ENCODE results near the gene TXNDC8.

Gene TXNDC8

GRCh38 chr9:110293248-110293647, 44.4 kb downstream of the TXNDC8 start:
- H3K4me3 ChIP-seq (ENCODE audit: low read length, poor library complexity, severe bottlenecking) = no peak overlapping the region
- no peaks in the 10 kb centered on the region for H3K9me2 ChIP-seq (replicated peaks; ENCODE audit: low read depth, low read length)
- TF ChIP-seq EZH2phosphoT487 (IDR thresholded peaks at IDR 0.05; ENCODE audit: borderline replicate concordance) = no peak
- TF ChIP-seq CTCF (conservative IDR thresholded peaks at IDR 0.05; ENCODE audit: low read length) = no peak
- H3K36me3 ChIP-seq (ENCODE audit: insufficient read depth, low read length) = no peaks in the 10 kb centered on the region
- no peak overlapping the region for H2AFZ ChIP-seq (ENCODE audit: low read length)
- H3K4me2 ChIP-seq (ENCODE audit: low read depth, low read length, poor library complexity, severe bottlenecking) = no peak overlapping the region
- H3K4me1 ChIP-seq (ENCODE audit: insufficient read depth, low read length, poor library complexity, severe bottlenecking) = no peaks in the 10 kb centered on the region
- H3K79me2 ChIP-seq (ENCODE audit: insufficient read depth, low read length) = no peaks in the 10 kb centered on the region
- H3K9me3 ChIP-seq (ENCODE audit: insufficient read depth, low read depth, low read length) = no peaks in the 10 kb centered on the region
- no peak overlapping the region for H3K9ac ChIP-seq (ENCODE audit: low read depth, low read length, poor library complexity, severe bottlenecking)
- H3K27me3 ChIP-seq (ENCODE audit: insufficient read depth, low read length, poor library complexity, severe bottlenecking) = no peaks in the 10 kb centered on the region
- no peaks in the 10 kb centered on the region for H3F3A ChIP-seq (ENCODE audit: low read depth)
- no peaks in the 10 kb centered on the region for H4K20me1 ChIP-seq (ENCODE audit: insufficient read depth, low read length, poor library complexity, severe bottlenecking)

GRCh38 chr9:110291921-110292557, 45.6 kb downstream of the TXNDC8 start:
- Histone ChIP-seq H3K4me1 (ENCODE audit: insufficient read depth, low read length, poor library complexity, severe bottlenecking) (no peaks in the 10 kb centered on the region), H3K27me3 (ENCODE audit: insufficient read depth, low read length, poor library complexity, severe bottlenecking) (no peaks in the 10 kb centered on the region), H3K36me3 (ENCODE audit: insufficient read depth, low read length) (no peaks in the 10 kb centered on the region), H3K9me3 (ENCODE audit: insufficient read depth, low read depth, low read length) (no peaks in the 10 kb centered on the region), H3K9me2 (replicated peaks; ENCODE audit: low read depth, low read length) (no peaks in the 10 kb centered on the region), H3K9ac (ENCODE audit: low read depth, low read length, poor library complexity, severe bottlenecking) (no peak overlapping the region), H4K20me1 (ENCODE audit: insufficient read depth, low read length, poor library complexity, severe bottlenecking) (no peaks in the 10 kb centered on the region), H2AFZ (ENCODE audit: low read length) (no peak overlapping the region), H3K4me2 (ENCODE audit: low read depth, low read length, poor library complexity, severe bottlenecking) (no peak overlapping the region), H3K79me2 (ENCODE audit: insufficient read depth, low read length) (no peaks in the 10 kb centered on the region), H3K4me3 (ENCODE audit: low read length, poor library complexity, severe bottlenecking) (no peak overlapping the region), H3F3A (ENCODE audit: low read depth) (no peaks in the 10 kb centered on the region)
- TF ChIP-seq EZH2phosphoT487 (IDR thresholded peaks at IDR 0.05; ENCODE audit: borderline replicate concordance) (no peak), CTCF (conservative IDR thresholded peaks at IDR 0.05; ENCODE audit: low read length) (no peak)

- H2AFZ ChIP-seq (ENCODE audit: low read length) = no peak overlapping the region
- no peak overlapping the region for H3K4me3 ChIP-seq (ENCODE audit: low read length, poor library complexity, severe bottlenecking)
- H3K4me1 ChIP-seq (ENCODE audit: insufficient read depth, low read length, poor library complexity, severe bottlenecking) = no peaks in the 10 kb centered on the region
- H3K36me3 ChIP-seq (ENCODE audit: insufficient read depth, low read length) = no peaks in the 10 kb centered on the region
- TF ChIP-seq CTCF (conservative IDR thresholded peaks at IDR 0.05; ENCODE audit: low read length) (no peak), EZH2phosphoT487 (IDR thresholded peaks at IDR 0.05; ENCODE audit: borderline replicate concordance) (no peak)
- no peaks in the 10 kb centered on the region for H3F3A ChIP-seq (ENCODE audit: low read depth)
- no peak overlapping the region for H3K9ac ChIP-seq (ENCODE audit: low read depth, low read length, poor library complexity, severe bottlenecking)
- no peaks in the 10 kb centered on the region for H3K27me3 ChIP-seq (ENCODE audit: insufficient read depth, low read length, poor library complexity, severe bottlenecking)
- H3K4me2 ChIP-seq (ENCODE audit: low read depth, low read length, poor library complexity, severe bottlenecking) = no peak overlapping the region
- no peaks in the 10 kb centered on the region for H3K9me3 ChIP-seq (ENCODE audit: insufficient read depth, low read depth, low read length)
- no peaks in the 10 kb centered on the region for H4K20me1 ChIP-seq (ENCODE audit: insufficient read depth, low read length, poor library complexity, severe bottlenecking)
- no peaks in the 10 kb centered on the region for H3K79me2 ChIP-seq (ENCODE audit: insufficient read depth, low read length)
- no peaks in the 10 kb centered on the region for H3K9me2 ChIP-seq (replicated peaks; ENCODE audit: low read depth, low read length)
These were observed 47.7 kb downstream of the TXNDC8 start for GRCh38 chr9:110290001-110290400.
